ENCODE data around the gene ARHGAP21. TPM values are rescaled to one million over a fixed set of nuclear protein-coding genes. Genes with fewer than 3 reads are reported as not detected.

Gene ARHGAP21
- total RNA-seq, 4 donors from 2014 or later: 15.3 to 59.1 (median 37.1) TPM

- H3K4me1 ChIP-seq: peaks cover 0 to 38% (median 7%) of the 10 kb centered on the region in 3 donors
- 50 to 69% methylated on average over 1 to 5 of the region's 7 CpGs for WGBS, 2 donors
- DNase-seq: no peak
- intact Hi-C loops (cut with DNase I): no loop called here
- H3K9me3 ChIP-seq: no peaks in the 10 kb centered on the region
- no peak overlapping the region for H3K4me3 ChIP-seq
- H3K27ac ChIP-seq: no peak overlapping the region
- peaks cover 0 to 10% (median 0%) of the 10 kb centered on the region in 3 donors for H3K36me3 ChIP-seq
- TF ChIP-seq POLR2A (IDR thresholded peaks at IDR 0.05) (no peak), CTCF (IDR thresholded peaks at IDR 0.05) (no peak)
- H3K27me3 ChIP-seq: no peaks in the 10 kb centered on the region
These were observed 169.7 kb downstream of the ARHGAP21 start for GRCh38 chr10:24554036-24554435.

DNA sequence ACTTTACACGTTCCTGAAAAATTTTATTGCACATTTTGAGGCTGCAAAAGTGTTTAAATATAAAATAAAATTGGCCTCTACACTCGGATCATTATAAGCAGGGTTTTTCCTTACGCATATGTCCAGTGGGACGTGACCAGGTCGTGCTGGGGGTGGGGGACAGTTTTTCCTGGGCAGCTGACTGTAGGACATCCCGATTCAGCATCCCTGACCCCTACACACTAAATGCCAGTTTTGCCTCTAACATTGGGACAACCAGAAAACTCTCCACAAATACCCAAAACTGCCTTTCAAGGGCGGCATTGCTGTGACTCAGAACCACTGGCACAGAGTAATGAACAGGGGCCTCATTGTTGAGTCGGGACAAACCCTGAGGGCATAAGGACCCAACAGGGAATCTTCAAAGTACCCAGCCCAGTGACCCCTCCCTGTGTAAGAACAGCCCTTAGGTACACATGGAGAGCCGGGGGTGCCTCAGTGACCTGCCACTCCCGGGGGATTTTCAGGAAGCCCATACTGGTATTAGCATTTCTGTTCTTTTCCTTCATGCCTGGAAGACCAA lies 170.6 kb downstream of the ARHGAP21 start:
- H3K27ac ChIP-seq: no peak overlapping the region
- peaks cover 0 to 38% (median 7%) of the 10 kb centered on the region in 3 donors for H3K4me1 ChIP-seq
- no peaks in the 10 kb centered on the region for H3K27me3 ChIP-seq
- H3K36me3 ChIP-seq: peaks cover 0 to 17% (median 0%) of the 10 kb centered on the region in 3 donors
- intact Hi-C loops (cut with DNase I): no loop called here
- no peak overlapping the region for H3K4me3 ChIP-seq
- DNase-seq: no peak
- no peaks in the 10 kb centered on the region for H3K9me3 ChIP-seq
- no peak for TF ChIP-seq POLR2A (IDR thresholded peaks at IDR 0.05)
- TF ChIP-seq CTCF (IDR thresholded peaks at IDR 0.05): no peak
- WGBS, 2 donors: 55 to 62% methylated on average over 7 to 10 of the region's 10 CpGs

DNA sequence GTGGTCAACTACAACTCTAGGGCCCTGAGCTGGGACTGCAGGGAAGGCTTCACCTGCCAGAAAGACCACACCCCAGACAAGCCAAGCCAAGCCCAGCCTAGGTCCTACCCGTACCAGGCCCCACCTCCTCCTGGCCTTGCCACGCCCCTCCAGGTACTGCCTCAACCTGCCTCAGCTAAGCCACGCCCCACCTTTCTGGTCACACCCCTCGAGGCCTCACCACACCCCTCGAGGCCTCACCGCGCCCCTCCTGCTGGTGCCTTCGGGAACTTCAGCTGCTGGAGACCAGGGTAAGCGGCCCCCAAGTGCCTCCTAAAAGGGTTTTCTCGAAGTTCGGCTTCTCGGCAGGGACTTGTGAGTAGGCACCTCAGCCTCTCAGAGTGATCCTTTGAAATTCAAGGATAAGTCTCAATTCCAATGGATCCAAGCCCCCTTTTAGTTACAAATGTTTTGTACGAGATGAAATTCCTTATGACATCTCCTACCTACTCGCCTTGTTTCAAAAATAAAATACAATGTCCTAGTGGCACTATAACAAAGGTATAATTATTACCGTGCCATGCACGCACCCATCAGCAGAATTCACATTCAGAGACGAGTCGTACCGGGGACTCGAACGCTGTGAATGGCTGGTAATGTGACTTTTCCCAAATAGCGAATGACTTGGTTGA lies 171.2 kb downstream of the ARHGAP21 start:
- Histone ChIP-seq H3K9me3 (no peaks in the 10 kb centered on the region), H3K4me3 (no peak overlapping the region), H3K27ac (peak overlapping the region in 1 of 4 donors; percentile 1), H3K27me3 (no peaks in the 10 kb centered on the region), H3K4me1 (peaks cover 0 to 38% (median 7%) of the 10 kb centered on the region in 3 donors), H3K36me3 (peaks cover 0 to 22% (median 0%) of the 10 kb centered on the region in 3 donors)
- 53 to 70% methylated on average over 16 to 22 of the region's 22 CpGs for WGBS, 2 donors
- intact Hi-C loops (cut with DNase I): no loop called here
- DNase-seq: no peak
- no peak for TF ChIP-seq POLR2A (IDR thresholded peaks at IDR 0.05)
- TF ChIP-seq CTCF (IDR thresholded peaks at IDR 0.05): peak in 5 of 6 experiments; percentile 39 to 86 (median 67)

- WGBS, 2 donors: 36 to 45% methylated on average over 1 of the region's 2 CpGs
- Histone ChIP-seq H3K4me3 (no peak overlapping the region), H3K27ac (no peak overlapping the region), H3K36me3 (peaks cover 0 to 34% (median 3%) of the 10 kb centered on the region in 3 donors), H3K9me3 (no peaks in the 10 kb centered on the region), H3K27me3 (no peaks in the 10 kb centered on the region), H3K4me1 (peaks cover 0 to 26% (median 4%) of the 10 kb centered on the region in 3 donors)
- TF ChIP-seq POLR2A (IDR thresholded peaks at IDR 0.05): no peak
- no peak for TF ChIP-seq CTCF (IDR thresholded peaks at IDR 0.05)
- intact Hi-C loops (cut with DNase I): no loop called here
- DNase-seq: no peak
These were observed 172.5 kb downstream of the ARHGAP21 start for GRCh38 chr10:24551161-24551560.

- no peaks in the 10 kb centered on the region for H3K9me3 ChIP-seq
- H3K27ac ChIP-seq: no peak overlapping the region
- no peak for DNase-seq
- intact Hi-C loops (cut with DNase I): no loop called here
- no peak overlapping the region for H3K4me3 ChIP-seq
- peaks cover 0 to 39% (median 7%) of the 10 kb centered on the region in 3 donors for H3K36me3 ChIP-seq
- 66 to 87% methylated on average over 10 of the region's 10 CpGs for WGBS, 2 donors
- TF ChIP-seq POLR2A (IDR thresholded peaks at IDR 0.05): no peak
- TF ChIP-seq CTCF (IDR thresholded peaks at IDR 0.05): no peak
- peaks cover 0 to 25% (median 4%) of the 10 kb centered on the region in 3 donors for H3K4me1 ChIP-seq
- no peaks in the 10 kb centered on the region for H3K27me3 ChIP-seq
These were observed 173.0 kb downstream of the ARHGAP21 start for GRCh38 chr10:24550680-24551079.

Measured in esophagus squamous epithelium (tissue), 5 donors.